ENCODE measurements around the gene PSME4.

DNA sequence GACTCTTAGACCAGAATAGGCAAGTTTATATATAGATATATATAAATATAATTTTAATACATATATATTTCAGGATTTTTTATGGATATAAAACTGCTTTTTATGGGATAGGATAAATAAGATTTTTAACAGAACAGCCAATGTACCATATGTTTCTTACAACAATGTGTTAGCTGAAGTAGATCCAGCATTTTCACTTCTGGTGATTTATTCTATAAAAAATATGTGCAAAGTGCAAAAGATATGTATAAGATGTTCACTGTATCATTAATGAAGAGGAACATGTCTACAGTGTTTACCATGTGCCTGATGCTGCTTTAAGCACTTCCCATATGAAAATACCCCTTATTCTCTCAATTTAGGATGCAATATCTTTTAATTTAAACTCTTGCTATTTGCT, 88.8 kb downstream of the PSME4 start:
- TF ChIP-seq, protein P1, sequence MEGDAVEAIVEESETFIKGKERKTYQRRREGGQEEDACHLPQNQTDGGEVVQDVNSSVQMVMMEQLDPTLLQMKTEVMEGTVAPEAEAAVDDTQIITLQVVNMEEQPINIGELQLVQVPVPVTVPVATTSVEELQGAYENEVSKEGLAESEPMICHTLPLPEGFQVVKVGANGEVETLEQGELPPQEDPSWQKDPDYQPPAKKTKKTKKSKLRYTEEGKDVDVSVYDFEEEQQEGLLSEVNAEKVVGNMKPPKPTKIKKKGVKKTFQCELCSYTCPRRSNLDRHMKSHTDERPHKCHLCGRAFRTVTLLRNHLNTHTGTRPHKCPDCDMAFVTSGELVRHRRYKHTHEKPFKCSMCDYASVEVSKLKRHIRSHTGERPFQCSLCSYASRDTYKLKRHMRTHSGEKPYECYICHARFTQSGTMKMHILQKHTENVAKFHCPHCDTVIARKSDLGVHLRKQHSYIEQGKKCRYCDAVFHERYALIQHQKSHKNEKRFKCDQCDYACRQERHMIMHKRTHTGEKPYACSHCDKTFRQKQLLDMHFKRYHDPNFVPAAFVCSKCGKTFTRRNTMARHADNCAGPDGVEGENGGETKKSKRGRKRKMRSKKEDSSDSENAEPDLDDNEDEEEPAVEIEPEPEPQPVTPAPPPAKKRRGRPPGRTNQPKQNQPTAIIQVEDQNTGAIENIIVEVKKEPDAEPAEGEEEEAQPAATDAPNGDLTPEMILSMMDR (IDR thresholded peaks at IDR 0.05 in 4 of 5, conservative IDR thresholded peaks at IDR 0.05 in 1 of 5): no peak
- TF ChIP-seq POLR2A (IDR thresholded peaks at IDR 0.05): no peak

Measured in gastrocnemius medialis (tissue), 4 donors.